A549 (cell line): ENCODE results near the gene TMEM92. TPM values are rescaled to one million over a fixed set of nuclear protein-coding genes. Genes with fewer than 3 reads are reported as not detected.

Experiments used
- ATAC-seq, 2 experiments: fragments of 200-7000 bp in 1 of 2; fragments of >200 bp in 1 of 2; cut with Nextera tagmentation in 1 of 2; cut with Tn5 transposase in 1 of 2; 3 replicates each; pipeline versions ENCODE4 v1.8.0 to v1.9.1; 2018 to 2020; ENCODE audit warnings: mild to moderate bottlenecking in 1 of 2, moderate library complexity in 1 of 2
- CTCF ChIA-PET: fragments of 300-600 bp; sonication (Branson Sonifier 250); formaldehyde crosslinking; extraction: SDS; loops from one replicate; lab custom pipeline; 2021; ENCODE audit warnings: antibody characterized with exemption, inconsistent platforms; lab: Yijun Ruan, JAX
- POLR2A ChIA-PET: fragments of 350-600 bp; formaldehyde crosslinking; extraction: SDS; loops from one replicate; lab custom pipeline; 2021; ENCODE audit warnings: antibody characterized with exemption, inconsistent platforms; lab: Yijun Ruan, JAX
- DNase-seq, 2 experiments: peaks; one replicate each; pipeline versions ENCODE4 v3.0.0 to v3.0.0-alpha.2; 2011 to 2016; ENCODE audit warnings: low read depth in 1 of 2, low spot score in 1 of 2
- FAIRE-seq: peaks from 2 replicates; lab custom pipeline; 2011; peaks lifted over from hg19 to GRCh38; lab: Jason Lieb, UNC
- H3K27ac ChIP-seq, 2 experiments: fragments of >200 bp; sonication (Bioruptor Twin); formaldehyde crosslinking; 3 replicates each; pipeline ENCODE4 v1.5.1; 2016 to 2017
- H3K4me1 ChIP-seq: fragments of >200 bp; sonication (Bioruptor Twin); formaldehyde crosslinking; 3 replicates; pipeline ENCODE4 v1.6.1; 2016
- H3K4me2 ChIP-seq: fragments of >200 bp; sonication (Bioruptor Twin); formaldehyde crosslinking; 3 replicates; pipeline ENCODE4 v1.6.1; 2016
- H3K4me3 ChIP-seq: fragments of >200 bp; sonication (Bioruptor Twin); formaldehyde crosslinking; 3 replicates; pipeline ENCODE4 v1.5.1; 2016
- H3K9me3 ChIP-seq: fragments of >200 bp; sonication (Bioruptor Twin); formaldehyde crosslinking; 3 replicates; pipeline ENCODE4 v1.6.1; 2016
- ATOH8 ChIP-seq: fragments of 250-450 bp; sonication (Bioruptor Pico); IDR thresholded peaks from 2 replicates; pipeline ENCODE4 v1.5.0; 2020; ENCODE audit warnings: low read depth, mild to moderate bottlenecking, moderate library complexity
- BCL3 ChIP-seq: fragments of >200 bp; sonication (Bioruptor Twin); formaldehyde crosslinking; IDR thresholded peaks from 3 replicates; pipeline ENCODE4 v1.6.1; 2016
- CBX2 ChIP-seq: fragments of 200-600 bp; sonication (generic); IDR thresholded peaks from 2 replicates; pipeline ENCODE4 v1.6.1; 2016; ENCODE audit warnings: low read depth, mild to moderate bottlenecking, borderline replicate concordance
- CBX8 ChIP-seq: fragments of 200-600 bp; sonication (generic); IDR thresholded peaks from 2 replicates; pipeline ENCODE4 v1.6.1; 2016
- CHD2 ChIP-seq: fragments of 150-350 bp; IDR thresholded peaks from 2 replicates; pipeline ENCODE4 v1.6.1; 2014; ENCODE audit warnings: low read length; ENCODE audit not compliant: partially characterized antibody
- CHD4 ChIP-seq: fragments of 200-600 bp; sonication (generic); IDR thresholded peaks from 2 replicates; pipeline ENCODE4 v1.6.1; 2016; ENCODE audit warnings: antibody characterized with exemption, mild to moderate bottlenecking, borderline replicate concordance
- EHF ChIP-seq: fragments of 250-450 bp; sonication (Bioruptor Pico); IDR thresholded peaks from 2 replicates; pipeline ENCODE4 v1.5.0; 2020; ENCODE audit warnings: mild to moderate bottlenecking
- EP300 ChIP-seq, 2 experiments: fragments of >200 bp; sonication (Bioruptor Twin); formaldehyde crosslinking; IDR thresholded peaks; 2 replicates in 1 of 2; 3 replicates in 1 of 2; pipeline ENCODE4 v1.6.1; 2016 to 2017
- FOSB ChIP-seq: fragments of 250-450 bp; sonication (Bioruptor Pico); IDR thresholded peaks from 2 replicates; pipeline ENCODE4 v1.5.0; 2020; ENCODE audit warnings: mild to moderate bottlenecking, moderate library complexity
- GATA3 ChIP-seq: IDR thresholded peaks from 2 replicates; pipeline ENCODE4 v1.6.1; 2012; ENCODE audit warnings: borderline replicate concordance
- HDAC2 ChIP-seq: fragments of 200-600 bp; sonication (generic); IDR thresholded peaks from 2 replicates; pipeline ENCODE4 v1.6.1; 2016
- HEYL ChIP-seq: fragments of 250-450 bp; sonication (Bioruptor Pico); IDR thresholded peaks from 2 replicates; pipeline ENCODE4 v1.8.0; 2021; ENCODE audit warnings: mild to moderate bottlenecking, moderate library complexity
- JUN ChIP-seq, 2 experiments: fragments of >200 bp; sonication (Bioruptor Twin); formaldehyde crosslinking; IDR thresholded peaks; 2 replicates in 1 of 2; 3 replicates in 1 of 2; pipeline ENCODE4 v1.6.1; 2016 to 2017
- JUNB ChIP-seq: fragments of >200 bp; sonication (Bioruptor Twin); formaldehyde crosslinking; IDR thresholded peaks from 2 replicates; pipeline ENCODE4 v1.6.1; 2016
- KDM5A ChIP-seq: fragments of 200-600 bp; sonication (generic); IDR thresholded peaks from 2 replicates; pipeline ENCODE4 v1.6.1; 2016; ENCODE audit warnings: antibody characterized with exemption, mild to moderate bottlenecking
- MAZ ChIP-seq: fragments of 150-350 bp; IDR thresholded peaks from 2 replicates; pipeline ENCODE4 v1.6.1; 2014; ENCODE audit warnings: antibody characterized with exemption, low read depth, low read length, borderline replicate concordance
- POLR2A ChIP-seq: IDR thresholded peaks from 2 replicates; pipeline ENCODE4 v1.6.1; 2012; ENCODE audit warnings: mild to moderate bottlenecking, low read length
- POLR2AphosphoS2 ChIP-seq: conservative IDR thresholded peaks from 2 replicates; pipeline ENCODE4 v1.6.1; 2012; ENCODE audit warnings: low read length, improper control_type of control experiment, inconsistent platforms
- TFCP2L1 ChIP-seq: fragments of 250-450 bp; sonication (Bioruptor Pico); IDR thresholded peaks from 2 replicates; pipeline ENCODE4 v1.5.0; 2021; ENCODE audit warnings: mild to moderate bottlenecking
- TP53 ChIP-seq: fragments of 250-450 bp; sonication (Bioruptor Pico); IDR thresholded peaks from 2 replicates; pipeline ENCODE4 v1.5.0; 2021; ENCODE audit warnings: mild to moderate bottlenecking, moderate library complexity
- ZC3H11A ChIP-seq: fragments of 450-650 bp; IDR thresholded peaks from 2 replicates; pipeline ENCODE4 v1.6.1; 2014; ENCODE audit warnings: antibody characterized with exemption, mild to moderate bottlenecking
- ZFP36 ChIP-seq: fragments of 450-650 bp; IDR thresholded peaks from 2 replicates; pipeline ENCODE4 v1.6.1; 2014; ENCODE audit warnings: borderline replicate concordance; ENCODE audit not compliant: partially characterized antibody
- ZSCAN20 ChIP-seq: fragments of 250-450 bp; sonication (Bioruptor Pico); IDR thresholded peaks from 2 replicates; pipeline ENCODE4 v1.8.0; 2022; ENCODE audit warnings: mild to moderate bottlenecking, moderate library complexity
- WGBS: methylation state at CpG from one replicate; pipeline ENCODE4 v1.1.6; 2017; ENCODE audit errors: missing lambda C conversion rate; 5-methylcytosine and 5-hydroxymethylcytosine counted together
- polyA plus RNA-seq, 4 experiments: library from polyadenylated mRNA; depleted of rRNA in 3 of 4; stranded (reverse); fragments of >200 nt; fragmentation: RNase III in 1 of 4; extraction: RNeasy Plus Mini Kit Qiagen cat#74134 plus additional on column Dnase treatment in 1 of 4; gene quantifications; 2 replicates in 3 of 4; 3 replicates in 1 of 4; pipeline ENCODE4 v1.2.3, GENCODE V29; 2011 to 2017
- TF ChIP-seq, protein P1 (sequence below): IDR thresholded peaks from 2 replicates; pipeline ENCODE4 v1.6.1; 2012; ENCODE audit warnings: low read depth, borderline replicate concordance
- TF ChIP-seq, protein P2 (sequence below): IDR thresholded peaks from 2 replicates; pipeline ENCODE4 v1.6.1; 2012

The TMEM92 gene
- polyA plus RNA-seq, 2 of the 4 experiments (the other 2 are of a cell fraction), result 10.3 to 27.5 TPM

- DNase-seq (no peak), ATAC-seq (no peak), FAIRE-seq (no peak)
- ChIA-PET POLR2A (interaction anchor here (0.6 kb wide), 1 partner anchor 13 kb away, joined by 3 read pairs; no protein-coding TSS in a partner anchor), CTCF (interaction anchor here (0.8 to 2.6 kb wide), 8 partner anchors 8 to 162 kb away, joined by 3 to 8 read pairs (median 4); no protein-coding TSS in a partner anchor)
- H3K9me3 ChIP-seq, result no peaks in the 10 kb centered on the region
- WGBS, result 60% methylated on average over 5 of the region's 5 CpGs
- TF ChIP-seq, protein P1, sequence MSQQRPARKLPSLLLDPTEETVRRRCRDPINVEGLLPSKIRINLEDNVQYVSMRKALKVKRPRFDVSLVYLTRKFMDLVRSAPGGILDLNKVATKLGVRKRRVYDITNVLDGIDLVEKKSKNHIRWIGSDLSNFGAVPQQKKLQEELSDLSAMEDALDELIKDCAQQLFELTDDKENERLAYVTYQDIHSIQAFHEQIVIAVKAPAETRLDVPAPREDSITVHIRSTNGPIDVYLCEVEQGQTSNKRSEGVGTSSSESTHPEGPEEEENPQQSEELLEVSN, result no peak
- TF ChIP-seq CBX8, result no peak
- TF ChIP-seq HEYL (CRISPR knock-in tag), result no peak
- TF ChIP-seq JUNB, result no peak
- H3K4me1 ChIP-seq, result no peaks in the 10 kb centered on the region
- H3K4me3 ChIP-seq, result no peak overlapping the region
- no peak overlapping the region for H3K27ac ChIP-seq
- no peak overlapping the region for H3K4me2 ChIP-seq
Observed at GRCh38 chr17:50323060-50323459, 48.8 kb downstream of the TMEM92 start.

- POLR2A ChIA-PET, result no interaction called here
- ATAC-seq, result no peak; a peak in 1 of 6 replicates
- Histone ChIP-seq H3K4me2 (no peak overlapping the region), H3K27ac (no peak overlapping the region), H3K4me1 (no peaks in the 10 kb centered on the region), H3K9me3 (no peaks in the 10 kb centered on the region)
- WGBS, result 20% methylated on average over 4 of the region's 4 CpGs
- no peak for DNase-seq
- no peak for FAIRE-seq
- TF ChIP-seq CHD2, result no peak
- no peak for TF ChIP-seq EP300 (IDR thresholded peaks at IDR 0.05)
- TF ChIP-seq, protein P2, sequence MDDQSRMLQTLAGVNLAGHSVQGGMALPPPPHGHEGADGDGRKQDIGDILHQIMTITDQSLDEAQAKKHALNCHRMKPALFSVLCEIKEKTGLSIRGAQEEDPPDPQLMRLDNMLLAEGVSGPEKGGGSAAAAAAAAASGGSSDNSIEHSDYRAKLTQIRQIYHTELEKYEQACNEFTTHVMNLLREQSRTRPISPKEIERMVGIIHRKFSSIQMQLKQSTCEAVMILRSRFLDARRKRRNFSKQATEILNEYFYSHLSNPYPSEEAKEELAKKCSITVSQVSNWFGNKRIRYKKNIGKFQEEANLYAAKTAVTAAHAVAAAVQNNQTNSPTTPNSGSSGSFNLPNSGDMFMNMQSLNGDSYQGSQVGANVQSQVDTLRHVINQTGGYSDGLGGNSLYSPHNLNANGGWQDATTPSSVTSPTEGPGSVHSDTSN, result no peak
- no peak for TF ChIP-seq ZFP36
- TF ChIP-seq TFCP2L1, result no peak
- TF ChIP-seq KDM5A, result no peak
- TF ChIP-seq GATA3, result no peak
- TF ChIP-seq CBX2, result no peak
- TF ChIP-seq, all 56 proteins: peak for 0
- CTCF ChIA-PET, result interaction anchor here (0.6 to 1.3 kb wide), 2 partner anchors 29 to 116 kb away, joined by 3 to 4 read pairs; no protein-coding TSS in a partner anchor
- H3K4me3 ChIP-seq, result no peak overlapping the region
Observed at GRCh38 chr17:50325906-50326305, 51.6 kb downstream of the TMEM92 start.

DNA sequence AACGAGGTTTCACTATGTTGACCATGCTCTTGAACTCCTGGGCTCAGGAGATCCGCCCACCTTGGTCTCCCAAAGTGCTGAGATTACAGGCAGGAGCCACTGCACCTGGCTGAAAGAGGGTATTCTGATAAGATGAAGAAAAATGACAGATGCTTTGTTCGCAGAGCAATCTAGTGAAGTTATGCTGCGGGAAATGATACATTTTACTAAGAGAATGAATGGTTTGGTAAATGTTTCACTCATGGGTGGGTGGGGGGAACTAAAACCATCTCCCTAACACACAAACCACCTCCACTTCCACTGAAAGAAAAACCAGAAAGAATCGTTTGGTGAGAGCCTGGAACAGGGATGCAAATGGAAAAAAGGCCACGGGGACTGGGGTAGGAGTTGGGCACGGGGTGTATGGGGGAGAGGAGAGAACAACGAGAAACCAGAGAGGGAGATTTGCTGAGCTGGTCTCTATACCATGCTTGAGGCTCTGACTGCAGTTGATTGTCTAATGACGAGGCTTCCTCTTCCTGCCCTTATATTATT is 52.6 kb downstream of the TMEM92 start:
- Histone ChIP-seq H3K4me1 (no peaks in the 10 kb centered on the region), H3K9me3 (no peaks in the 10 kb centered on the region), H3K4me3 (no peak overlapping the region), H3K27ac (no peak overlapping the region), H3K4me2 (no peak overlapping the region)
- ChIA-PET CTCF (no interaction called here), POLR2A (no interaction called here)
- WGBS, result 63% methylated on average over 9 of the region's 9 CpGs
- ATAC-seq (no peak), FAIRE-seq (no peak), DNase-seq (no peak)
- TF ChIP-seq EHF (CRISPR knock-in tag), result no peak
- no peak for TF ChIP-seq POLR2AphosphoS2
- TF ChIP-seq CBX2, result no peak
- TF ChIP-seq TP53, result no peak
- TF ChIP-seq ZC3H11A, result no peak
- no peak for TF ChIP-seq CBX8

DNA sequence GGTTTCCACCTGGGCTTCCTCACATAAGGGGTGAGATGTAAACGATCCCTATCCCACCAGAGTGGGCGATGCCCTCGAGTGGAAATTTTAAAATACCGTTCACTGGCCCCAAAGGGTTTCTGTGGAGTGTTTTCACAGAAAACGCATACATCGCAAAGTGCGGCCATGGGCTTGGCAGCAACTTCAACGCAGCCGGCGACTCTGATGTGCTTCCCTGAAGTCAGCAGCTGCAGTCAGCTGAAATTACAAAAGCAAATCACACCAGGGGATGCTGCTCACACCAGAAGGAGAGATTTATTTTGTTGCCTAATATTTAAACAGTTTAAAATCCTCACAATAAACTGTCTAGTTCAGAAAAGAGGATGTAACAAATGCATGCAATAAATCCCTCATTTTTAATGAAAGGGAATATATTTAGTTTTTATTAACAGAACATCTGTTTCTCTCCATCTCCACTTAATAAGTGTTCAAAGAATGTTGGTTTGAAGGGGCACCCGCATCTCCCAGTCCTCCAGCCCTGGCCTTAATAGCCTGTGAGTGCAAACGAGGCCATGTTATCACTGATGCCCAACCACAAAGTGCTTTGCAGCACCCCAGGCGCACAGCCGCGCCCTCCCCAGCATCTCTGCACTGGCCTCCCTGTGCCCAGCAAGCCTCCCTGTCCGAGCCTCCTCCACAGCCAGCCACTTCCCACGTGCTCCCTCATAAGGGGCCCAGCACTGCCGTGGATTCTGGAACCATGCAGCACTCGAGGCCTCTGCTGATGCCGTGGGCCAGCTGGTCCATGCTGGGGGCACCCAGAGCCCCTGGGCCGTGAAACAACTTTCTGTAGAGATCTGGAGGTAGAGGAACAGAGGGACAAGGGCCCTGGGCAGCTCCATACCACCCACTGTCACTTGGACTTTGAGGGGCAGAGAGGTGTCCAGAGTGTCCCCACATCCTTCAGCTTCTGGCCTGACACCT is 54.4 kb downstream of the TMEM92 start:
- FAIRE-seq, result no peak
- ChIA-PET CTCF (interaction anchor here (0.9 to 4.6 kb wide), 4 partner anchors 10 to 32 kb away, joined by 3 to 15 read pairs (median 4); no protein-coding TSS in a partner anchor), POLR2A (no interaction called here)
- 67% methylated on average over 21 of the region's 21 CpGs for WGBS
- H3K4me2 ChIP-seq, result no peak overlapping the region
- TF ChIP-seq JUN (IDR thresholded peaks at IDR 0.05) (no peak), CBX8 (no peak), MAZ (no peak), BCL3 (no peak), FOSB (CRISPR knock-in tag) (no peak), ATOH8 (CRISPR knock-in tag) (no peak), EP300 (IDR thresholded peaks at IDR 0.05) (no peak), CHD4 (no peak), POLR2A (no peak), ZSCAN20 (CRISPR knock-in tag) (no peak), TP53 (no peak), HDAC2 (no peak)
- TF ChIP-seq, protein P2, result no peak
- ATAC-seq, result no peak
- H3K4me1 ChIP-seq, result no peaks in the 10 kb centered on the region
- DNase-seq, result no peak
- no peak overlapping the region for H3K4me3 ChIP-seq
- no peaks in the 10 kb centered on the region for H3K9me3 ChIP-seq
- H3K27ac ChIP-seq, result no peak overlapping the region
